DND-41 (cell line): ENCODE data around the gene MCM9.
"Not testable (repeated sequence)": the region's sequence is repeated elsewhere in the genome, so short reads cannot be mapped to it uniquely, and the experiment has no call there.

Experiments
- ATAC-seq: fragments of 200-7000 bp; cut with Tn5 transposase; 3 replicates; pipeline ENCODE4 v1.9.1; 2021; ENCODE audit warnings: low read depth; ENCODE audit not compliant: insufficient read depth
- DNase-seq: peaks from one replicate; pipeline ENCODE4 v3.0.0-alpha.2; 2020
- H2AFZ ChIP-seq: 2 replicates; pipeline ENCODE4 v1.6.0; 2012; ENCODE audit warnings: low read depth, low read length
- H3K27ac ChIP-seq: 2 replicates; pipeline ENCODE4 v1.5.1; 2012; ENCODE audit warnings: low read length, inconsistent platforms
- H3K27me3 ChIP-seq: fragments of 200-600 bp; sonication (generic); 2 replicates; pipeline ENCODE4 v1.6.0; 2012; ENCODE audit warnings: low read length, mild to moderate bottlenecking, inconsistent platforms; ENCODE audit not compliant: insufficient read depth, poor library complexity
- H3K36me3 ChIP-seq: 2 replicates; pipeline ENCODE4 v1.5.1; 2012; ENCODE audit warnings: low read length, inconsistent platforms; ENCODE audit not compliant: insufficient read depth
- H3K4me1 ChIP-seq: 2 replicates; pipeline ENCODE4 v1.5.1; 2012; ENCODE audit warnings: mild to moderate bottlenecking, low read length; ENCODE audit not compliant: insufficient read depth
- H3K4me2 ChIP-seq: 2 replicates; pipeline ENCODE4 v1.6.0; 2012; ENCODE audit warnings: mild to moderate bottlenecking, moderate library complexity, low read length, inconsistent platforms; ENCODE audit not compliant: insufficient read depth
- H3K4me3 ChIP-seq, 2 experiments: fragments of 200-600 bp in 1 of 2; shearing (Covaris generic) in 1 of 2; 2 replicates each; pipeline ENCODE4 v1.5.1; 2012 to 2016; ENCODE audit warnings: inconsistent platforms in 2 of 2, low read length in 2 of 2, mild to moderate bottlenecking in 2 of 2, low read depth in 1 of 2, moderate library complexity in 1 of 2
- H3K79me2 ChIP-seq: 2 replicates; pipeline ENCODE4 v1.6.0; 2012; ENCODE audit warnings: low read length, inconsistent platforms; ENCODE audit not compliant: insufficient read depth
- H3K9ac ChIP-seq: 2 replicates; pipeline ENCODE4 v1.6.0; 2012; ENCODE audit warnings: low read depth, mild to moderate bottlenecking, inconsistent platforms, low read length, moderate library complexity
- H3K9me3 ChIP-seq: 2 replicates; pipeline ENCODE4 v1.5.1; 2012; ENCODE audit warnings: low read length, moderate library complexity, mild to moderate bottlenecking, inconsistent platforms; ENCODE audit not compliant: insufficient read depth, severe bottlenecking
- H4K20me1 ChIP-seq: 2 replicates; pipeline ENCODE4 v1.6.0; 2012; ENCODE audit warnings: low read length; ENCODE audit not compliant: insufficient read depth
- CTCF ChIP-seq: IDR thresholded peaks from 2 replicates; pipeline ENCODE4 v1.5.1; 2012; ENCODE audit warnings: borderline replicate concordance, low read length, moderate library complexity, mild to moderate bottlenecking; ENCODE audit not compliant: poor library complexity, severe bottlenecking; ENCODE audit errors: extremely low read depth
- EZH2 ChIP-seq: IDR thresholded peaks from 3 replicates; pipeline ENCODE4 v1.6.1; 2012; ENCODE audit warnings: borderline replicate concordance, low read depth, mild to moderate bottlenecking, moderate library complexity, low read length, inconsistent platforms; ENCODE audit not compliant: severe bottlenecking

Gene MCM9

GRCh38 chr6:118768904-118769325, 166.0 kb downstream of the MCM9 start:
- H3K27ac ChIP-seq = no peak overlapping the region
- DNase-seq (no peak), ATAC-seq (no peak)
- no peaks in the 10 kb centered on the region for H3K9me3 ChIP-seq
- no peaks in the 10 kb centered on the region for H3K79me2 ChIP-seq
- H3K4me2 ChIP-seq = no peak overlapping the region
- H3K27me3 ChIP-seq = no peaks in the 10 kb centered on the region
- H3K4me1 ChIP-seq = no peaks in the 10 kb centered on the region
- no peak overlapping the region for H3K9ac ChIP-seq
- no peaks in the 10 kb centered on the region for H3K36me3 ChIP-seq
- H3K4me3 ChIP-seq = no peak overlapping the region
- TF ChIP-seq EZH2 (no peak), CTCF (no peak)
- no peak overlapping the region for H2AFZ ChIP-seq
- H4K20me1 ChIP-seq = no peaks in the 10 kb centered on the region

GRCh38 chr6:118768441-118768840, 166.5 kb downstream of the MCM9 start:
- no peak overlapping the region for H3K9ac ChIP-seq
- no peaks in the 10 kb centered on the region for H4K20me1 ChIP-seq
- no peaks in the 10 kb centered on the region for H3K36me3 ChIP-seq
- no peak overlapping the region for H3K4me2 ChIP-seq
- H3K4me1 ChIP-seq = no peaks in the 10 kb centered on the region
- no peaks in the 10 kb centered on the region for H3K27me3 ChIP-seq
- ATAC-seq (no peak), DNase-seq (no peak)
- H3K27ac ChIP-seq = no peak overlapping the region
- H3K4me3 ChIP-seq = no peak overlapping the region
- TF ChIP-seq EZH2 (no peak), CTCF (no peak)
- no peaks in the 10 kb centered on the region for H3K9me3 ChIP-seq
- no peaks in the 10 kb centered on the region for H3K79me2 ChIP-seq
- no peak overlapping the region for H2AFZ ChIP-seq

DNA sequence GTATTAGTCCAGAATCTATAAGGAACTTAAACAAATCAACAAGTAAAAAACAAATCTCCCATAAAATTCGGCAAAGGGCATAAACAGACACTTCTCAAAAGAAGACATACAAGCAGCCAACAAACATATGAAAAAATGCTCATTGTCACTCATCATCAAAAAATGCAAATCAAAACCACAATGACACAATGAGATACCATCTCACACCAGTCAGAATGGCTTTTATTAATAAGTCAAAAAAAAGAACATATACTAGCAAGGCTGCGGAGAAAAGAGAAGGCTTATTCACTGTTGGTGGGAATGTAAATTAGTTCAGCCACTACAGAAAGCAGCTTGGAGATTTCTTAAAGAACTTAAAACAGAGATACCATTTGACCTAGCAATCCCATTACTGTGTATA, 169.6 kb downstream of the MCM9 start:
- H3K27me3 ChIP-seq, ATAC-seq: not testable (repeated sequence)

DNA sequence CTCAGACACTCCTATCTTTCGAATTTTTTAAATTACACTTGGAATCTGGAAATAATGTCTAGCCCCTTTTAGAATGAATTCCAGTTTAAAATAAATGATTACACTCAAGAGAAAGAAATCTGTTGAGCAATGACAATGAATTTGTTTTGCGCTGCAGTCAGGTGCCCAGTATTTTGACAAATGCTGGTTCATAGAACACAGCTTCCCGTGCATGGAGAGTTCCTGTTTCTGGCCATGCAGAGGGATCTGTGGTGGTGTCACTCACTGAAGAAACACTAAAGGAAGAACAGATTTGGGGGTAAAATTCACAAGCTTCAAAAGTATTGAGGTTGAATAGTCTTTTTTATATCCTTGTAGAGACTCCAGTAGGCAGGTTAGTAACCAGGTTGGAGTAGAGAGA, 170.2 kb downstream of the MCM9 start:
- TF ChIP-seq CTCF = no peak
- TF ChIP-seq EZH2 = no peak
- no peaks in the 10 kb centered on the region for H4K20me1 ChIP-seq
- H3K27ac ChIP-seq = no peak overlapping the region
- no peak overlapping the region for H3K9ac ChIP-seq
- H3K9me3 ChIP-seq = no peaks in the 10 kb centered on the region
- H3K4me2 ChIP-seq = no peak overlapping the region
- H3K4me3 ChIP-seq = no peak overlapping the region
- no peaks in the 10 kb centered on the region for H3K27me3 ChIP-seq
- DNase-seq (no peak), ATAC-seq (no peak)
- no peaks in the 10 kb centered on the region for H3K4me1 ChIP-seq
- H2AFZ ChIP-seq = no peak overlapping the region
- no peaks in the 10 kb centered on the region for H3K79me2 ChIP-seq
- H3K36me3 ChIP-seq = no peaks in the 10 kb centered on the region

More for the DNA sequence above, 169.6 kb downstream of the MCM9 start:
- not testable (repeated sequence) for H3K4me2 ChIP-seq, H3K9me3 ChIP-seq, H3K9ac ChIP-seq, DNase-seq, H4K20me1 ChIP-seq, H2AFZ ChIP-seq, H3K4me3 ChIP-seq, H3K79me2 ChIP-seq, H3K4me1 ChIP-seq, H3K27ac ChIP-seq, H3K36me3 ChIP-seq
